ENCODE results near the gene ATP8B4.

ATP8B4 gene

DNA sequence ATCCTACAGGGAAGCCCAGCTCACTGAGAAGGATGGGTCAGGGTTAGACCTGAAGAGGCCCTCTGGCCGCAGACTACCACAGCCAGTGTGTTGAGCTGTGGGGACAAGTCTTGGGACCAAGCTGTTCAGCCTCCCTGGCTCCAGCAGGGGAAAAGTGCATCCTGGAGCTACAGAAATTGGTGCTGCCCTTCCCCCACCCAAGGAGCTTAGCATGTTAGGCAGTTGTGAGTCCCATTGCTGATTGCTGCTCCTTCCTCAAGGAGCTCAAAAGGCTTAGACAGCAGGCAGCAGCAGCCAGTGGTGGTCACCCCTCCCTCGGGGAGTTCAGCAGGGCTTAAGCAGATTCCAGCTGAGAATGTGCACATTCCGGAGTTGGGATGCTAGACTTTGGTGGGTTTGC lies 165.6 kb downstream of the ATP8B4 start:
- no peak for DNase-seq (ENCODE audit: low read depth)

GRCh38 chr15:49946681-49947080 lies 172.4 kb downstream of the ATP8B4 start:
- DNase-seq (ENCODE audit: low read depth) = no peak

GRCh38 chr15:49934487-49934886 lies 184.5 kb downstream of the ATP8B4 start:
- no peak for DNase-seq (ENCODE audit: low read depth)

- DNase-seq (ENCODE audit: low read depth) = no peak
These were observed 191.7 kb downstream of the ATP8B4 start for GRCh38 chr15:49927189-49927861.

DNA sequence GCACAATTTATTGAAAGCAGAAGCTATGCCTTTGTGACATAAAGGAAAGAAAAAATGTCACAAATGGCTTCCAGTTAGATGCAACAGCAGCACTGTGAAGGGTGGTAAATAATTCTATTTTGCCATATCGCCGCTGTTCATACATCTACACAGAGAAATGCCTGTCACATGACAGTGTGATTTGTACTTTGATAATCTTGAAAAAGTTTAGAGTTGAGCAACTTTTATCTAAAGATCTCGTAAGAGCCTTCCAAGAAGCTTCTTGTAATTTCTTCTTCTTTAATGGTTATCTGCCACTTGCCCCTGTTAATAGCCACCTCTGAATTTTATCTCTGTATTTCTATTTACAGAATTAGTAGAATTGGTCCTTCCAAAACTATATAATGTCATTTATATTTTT lies 192.3 kb downstream of the ATP8B4 start:
- DNase-seq (ENCODE audit: low read depth) = no peak

DNA sequence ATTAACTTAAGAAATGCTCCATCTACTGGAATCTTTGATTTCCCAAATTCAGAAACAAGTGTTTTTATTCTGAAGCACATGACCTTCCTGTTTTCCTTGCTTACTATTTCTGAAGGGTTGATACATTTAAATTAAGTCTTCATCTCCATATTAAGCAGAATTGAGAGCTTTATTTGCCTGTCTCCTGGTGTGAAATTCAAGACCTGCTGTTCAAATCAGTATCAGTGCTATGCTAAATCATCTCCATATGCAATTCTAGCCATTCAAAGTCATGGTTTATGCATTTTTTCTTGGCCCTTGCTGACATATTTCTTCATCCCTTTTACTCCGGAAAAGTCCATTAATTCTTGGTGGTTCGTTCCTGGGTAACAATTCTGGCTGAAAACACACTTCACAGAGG lies 195.4 kb downstream of the ATP8B4 start:
- no peak for DNase-seq (ENCODE audit: low read depth)

- DNase-seq (ENCODE audit: low read depth) = no peak
These were observed 200.0 kb downstream of the ATP8B4 start for GRCh38 chr15:49919034-49919433.

DNA sequence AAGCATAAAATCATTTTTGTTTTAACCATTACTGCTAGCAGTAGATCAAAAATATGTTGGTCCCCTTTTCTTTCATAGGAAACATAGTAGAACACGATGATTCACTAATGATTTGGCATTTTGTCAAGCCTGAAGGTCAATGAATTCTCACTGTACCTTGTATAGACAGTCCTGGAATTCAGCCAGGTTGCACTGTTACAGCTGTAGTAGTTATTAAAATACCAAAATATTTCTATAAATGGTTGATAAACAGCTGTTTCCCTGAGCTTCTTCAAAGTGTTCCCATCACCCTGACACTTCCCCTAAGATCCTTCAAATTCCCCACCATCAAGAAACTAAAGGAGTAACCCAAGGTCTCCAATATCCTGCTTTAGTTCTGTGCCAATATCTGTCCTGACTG lies 200.9 kb downstream of the ATP8B4 start:
- no peak for DNase-seq (ENCODE audit: low read depth)

DNA sequence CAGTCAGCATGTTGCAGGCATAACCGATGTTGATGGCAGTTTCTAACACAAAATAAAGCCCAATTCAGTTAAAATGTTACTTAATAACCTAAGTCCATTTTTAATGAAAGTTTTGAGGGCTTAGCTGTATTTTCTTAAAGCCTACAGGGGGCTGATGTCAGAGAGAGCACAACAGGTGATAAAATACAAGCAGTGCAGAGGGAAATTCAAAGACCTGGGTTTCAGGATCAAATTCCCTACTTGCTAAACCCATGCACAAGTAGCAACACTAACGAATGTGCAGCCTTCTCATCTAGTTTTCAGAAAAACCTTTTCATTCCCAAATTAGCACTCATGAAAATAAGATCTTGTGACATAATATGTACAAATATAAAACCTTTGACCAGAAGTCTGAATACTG lies 202.0 kb downstream of the ATP8B4 start:
- no peak for DNase-seq (ENCODE audit: low read depth)

DNA sequence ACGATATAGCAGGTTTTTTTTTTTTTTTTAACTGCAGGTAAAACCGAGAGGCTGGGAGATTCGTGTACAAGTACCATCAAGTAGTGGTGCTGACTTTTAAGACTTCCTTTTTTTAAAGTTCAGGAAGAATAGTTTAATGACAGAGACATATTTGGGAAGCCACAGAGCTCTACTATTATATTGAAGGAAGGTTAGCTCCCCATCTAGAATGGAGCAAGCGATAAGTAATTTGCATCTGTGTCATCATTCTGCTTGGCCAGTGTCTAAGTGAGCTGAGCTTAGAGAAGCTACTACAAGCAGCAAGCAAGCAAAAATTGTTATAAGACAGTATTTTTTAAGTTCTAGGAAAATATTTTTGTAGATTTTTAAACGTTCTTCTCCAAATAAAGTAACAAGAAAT lies 203.2 kb downstream of the ATP8B4 start:
- DNase-seq (ENCODE audit: low read depth) = no peak

DNA sequence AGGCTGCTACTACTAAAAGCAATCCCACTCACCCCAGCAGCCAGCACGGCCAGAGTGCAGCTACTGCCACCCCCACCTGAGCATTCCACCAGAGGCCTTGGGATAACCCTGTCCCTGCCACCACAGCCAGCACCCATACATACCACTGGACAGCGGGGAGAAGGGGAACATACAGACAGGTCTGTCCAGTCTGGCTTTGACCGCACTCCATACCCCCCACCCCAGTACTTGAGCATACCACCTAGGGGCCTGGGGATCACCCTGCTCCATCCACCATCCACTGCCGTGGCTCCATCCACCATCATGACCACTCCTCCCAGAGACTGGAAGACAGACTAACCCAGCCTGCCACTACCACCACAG lies 210.1 kb downstream of the ATP8B4 start:
- DNase-seq (ENCODE audit: low read depth) = no peak

DNA sequence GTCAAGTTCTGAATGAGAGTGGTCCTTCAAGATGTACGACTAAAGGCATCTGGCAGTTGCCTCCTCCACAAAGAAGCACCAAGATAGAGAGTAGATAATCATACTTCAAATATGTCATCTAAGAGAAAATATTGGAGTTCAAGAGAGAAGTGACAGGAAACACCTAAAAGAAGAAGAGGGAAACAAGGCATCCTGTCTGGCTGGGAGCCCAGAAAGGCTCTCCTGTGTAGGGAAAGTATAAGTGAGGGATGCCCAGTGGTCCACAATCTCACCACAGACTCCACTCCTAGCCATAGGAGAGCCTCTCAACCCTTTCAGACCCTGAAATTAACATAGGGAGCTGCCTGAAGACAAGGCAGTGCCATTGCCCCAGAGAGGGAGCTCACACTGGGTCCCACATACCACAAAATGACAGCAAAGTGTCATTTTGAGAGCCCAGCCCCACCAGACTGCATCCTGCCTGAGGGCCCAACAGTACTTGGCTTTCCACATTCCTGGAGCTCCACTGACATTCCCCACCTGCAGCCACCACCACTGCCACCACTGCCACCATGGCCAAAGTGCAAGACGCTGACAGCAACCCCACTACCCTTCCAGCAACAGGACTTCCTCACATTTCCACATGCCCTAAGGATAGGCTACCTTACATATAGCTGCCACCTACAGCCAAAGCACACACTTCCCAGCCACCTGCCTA lies 210.6 kb downstream of the ATP8B4 start:
- DNase-seq (ENCODE audit: low read depth) = no peak

- no peak for DNase-seq (ENCODE audit: low read depth)
These were observed 212.1 kb downstream of the ATP8B4 start for GRCh38 chr15:49906966-49907365.

- no peak for DNase-seq (ENCODE audit: low read depth)
These were observed 213.8 kb downstream of the ATP8B4 start for GRCh38 chr15:49905221-49905620.

- no peak for DNase-seq (ENCODE audit: low read depth)
These were observed 214.7 kb downstream of the ATP8B4 start for GRCh38 chr15:49904296-49904695.

- DNase-seq (ENCODE audit: low read depth) = no peak
These were observed 216.1 kb downstream of the ATP8B4 start for GRCh38 chr15:49902685-49903501.

DNA sequence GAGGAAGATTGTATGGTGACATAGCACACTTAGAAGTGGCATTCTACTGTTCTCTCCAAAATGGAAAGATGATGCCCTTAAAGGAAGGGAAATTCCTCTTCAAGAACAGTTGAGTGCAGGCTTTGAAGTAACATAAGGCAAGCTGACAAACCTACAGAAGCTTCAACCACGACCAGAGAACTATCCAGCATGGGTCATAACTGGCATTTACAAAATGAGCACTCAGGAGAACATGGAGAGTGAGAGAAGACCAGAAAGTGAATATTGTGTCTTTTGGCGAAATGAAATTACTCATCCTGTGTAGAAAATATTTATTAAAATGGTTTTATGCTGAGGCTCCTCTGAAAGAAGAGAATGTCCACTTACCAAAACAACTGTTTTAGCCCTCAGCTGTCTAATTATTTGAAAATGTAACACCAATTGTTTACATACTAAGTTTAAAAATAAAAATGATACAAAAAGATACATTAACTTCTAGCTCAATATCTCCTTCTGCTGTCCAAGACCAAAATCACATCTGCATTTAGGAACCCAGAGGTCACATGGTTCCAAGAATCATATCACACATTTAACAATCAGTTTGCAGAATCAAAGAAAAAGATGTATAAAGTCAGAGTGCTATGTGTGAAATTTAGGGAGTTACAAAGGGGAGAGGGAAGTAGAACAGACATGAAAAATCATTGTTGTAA lies 216.9 kb downstream of the ATP8B4 start:
- DNase-seq (ENCODE audit: low read depth) = no peak

GRCh38 chr15:49901321-49901720 lies 217.7 kb downstream of the ATP8B4 start:
- DNase-seq (ENCODE audit: low read depth) = no peak

DNA sequence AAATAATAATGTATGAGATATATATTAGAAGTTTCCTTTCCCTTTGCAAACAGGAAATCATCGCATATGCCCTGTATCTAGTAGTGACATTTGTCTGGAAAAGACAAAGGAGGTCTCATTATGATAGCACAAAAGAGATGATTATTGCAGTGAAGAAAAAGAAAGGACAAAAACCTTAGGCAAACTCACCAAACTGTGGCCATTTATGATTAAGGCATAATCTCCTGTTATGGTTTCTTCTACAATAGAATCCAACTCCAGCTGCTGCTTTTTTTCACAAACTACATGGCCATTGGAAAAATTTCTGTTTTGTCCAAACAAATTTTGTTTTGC lies 218.2 kb downstream of the ATP8B4 start:
- no peak for DNase-seq (ENCODE audit: low read depth)

DNA sequence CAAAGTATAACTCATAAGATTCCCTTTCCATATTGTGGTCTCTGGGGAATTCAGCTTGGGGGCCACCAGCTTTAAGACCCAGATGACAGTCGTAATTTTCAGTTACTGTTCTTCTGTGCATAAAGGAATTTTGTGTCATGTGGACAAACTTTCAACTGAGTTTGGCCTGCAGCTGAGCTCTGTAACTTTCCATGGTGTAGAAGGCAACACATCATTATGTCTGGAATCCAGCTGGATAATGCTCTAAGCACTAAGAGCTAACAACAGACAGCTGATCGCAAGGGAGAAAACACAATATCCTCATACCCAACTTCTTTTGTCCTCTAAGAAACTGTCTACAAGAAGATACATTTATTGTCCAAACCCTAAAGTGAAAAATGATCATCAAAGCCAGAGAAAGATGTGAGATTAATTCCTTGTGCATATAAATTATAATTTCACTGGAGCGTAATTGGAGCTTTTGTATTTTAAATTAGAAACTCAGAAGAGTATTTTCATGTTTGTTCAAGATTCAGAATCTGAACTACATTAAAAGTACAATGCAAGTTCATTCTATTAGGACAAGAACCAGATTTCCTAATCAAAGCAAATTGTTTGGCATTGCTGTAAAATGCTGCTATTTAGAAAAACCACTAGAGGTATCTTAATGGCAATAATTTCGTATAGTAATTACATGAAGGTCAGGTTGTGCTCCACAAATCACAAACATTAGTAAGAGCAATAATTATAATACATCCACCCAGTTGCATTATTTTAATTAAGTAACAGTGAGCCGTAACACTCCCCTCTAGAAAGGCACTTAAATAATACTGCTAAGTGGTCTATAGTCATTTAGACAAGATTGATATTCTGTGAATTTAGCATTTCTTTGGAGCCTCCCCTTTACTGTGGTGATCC lies 218.8 kb downstream of the ATP8B4 start:
- DNase-seq (ENCODE audit: low read depth) = no peak

GRCh38 chr15:49898575-49899283 lies 220.3 kb downstream of the ATP8B4 start:
- DNase-seq (ENCODE audit: low read depth) = no peak
